Choroid plexus epithelial cell (primary cell): ENCODE results near the gene RHBDL2.

Source experiments
- DNase-seq: peaks from one replicate; pipeline ENCODE4 v3.0.0-alpha.2; 2010; ENCODE audit warnings: low read depth
- H3K4me3 ChIP-seq: 2 replicates; pipeline ENCODE4 v1.5.1; 2011; ENCODE audit warnings: low read depth, mild to moderate bottlenecking, control low read depth, low read length, moderate library complexity
- TF ChIP-seq, protein P1 (sequence below): conservative IDR thresholded peaks from 2 replicates; pipeline ENCODE4 v1.5.1; 2011; ENCODE audit warnings: low read depth, mild to moderate bottlenecking, control low read depth, inconsistent platforms, low read length, moderate library complexity

RHBDL2 gene

DNA sequence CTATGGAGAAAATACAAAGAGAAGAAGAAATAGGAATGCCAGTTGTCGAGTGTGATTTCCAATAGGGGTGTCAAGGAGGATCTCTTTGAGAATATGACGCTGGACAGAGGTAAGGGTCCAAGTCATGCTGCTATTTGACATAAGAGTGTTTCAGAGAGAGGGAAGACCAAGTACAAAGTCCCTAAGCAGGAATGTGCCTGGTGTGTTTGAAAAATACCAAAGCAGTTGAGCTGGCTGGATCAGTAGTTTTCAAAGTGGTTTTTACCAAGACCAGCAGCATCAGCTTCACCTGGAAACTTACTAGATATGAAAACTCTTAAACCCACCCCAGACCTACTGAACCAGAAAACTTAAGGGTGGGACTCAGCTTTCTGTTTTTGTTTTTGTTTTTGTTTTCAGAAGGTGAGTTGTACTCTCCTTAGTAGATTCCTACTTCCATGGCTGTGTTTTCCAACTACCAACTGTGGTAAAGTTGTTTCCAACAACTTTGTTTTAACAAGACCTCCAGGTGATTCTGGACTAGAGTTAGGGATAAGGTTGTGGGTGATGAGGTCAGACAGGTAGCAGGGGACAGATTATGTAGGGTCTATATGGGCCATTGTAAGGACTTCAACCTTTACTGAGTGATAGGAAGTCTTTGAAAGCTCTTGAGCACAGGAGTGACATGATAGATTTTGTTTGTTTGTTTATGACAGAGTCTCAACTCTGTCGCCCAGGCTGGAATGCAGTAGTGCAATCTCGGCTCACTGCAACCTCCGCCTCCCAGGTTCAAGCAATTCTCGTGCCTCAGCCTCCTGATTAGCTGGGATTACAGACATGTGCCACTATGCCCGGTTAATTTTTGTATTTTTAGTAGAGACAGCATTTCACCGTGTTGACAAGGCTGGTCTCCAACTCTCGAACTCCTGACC, 53.0 kb downstream of the RHBDL2 start:
- TF ChIP-seq, protein P1, sequence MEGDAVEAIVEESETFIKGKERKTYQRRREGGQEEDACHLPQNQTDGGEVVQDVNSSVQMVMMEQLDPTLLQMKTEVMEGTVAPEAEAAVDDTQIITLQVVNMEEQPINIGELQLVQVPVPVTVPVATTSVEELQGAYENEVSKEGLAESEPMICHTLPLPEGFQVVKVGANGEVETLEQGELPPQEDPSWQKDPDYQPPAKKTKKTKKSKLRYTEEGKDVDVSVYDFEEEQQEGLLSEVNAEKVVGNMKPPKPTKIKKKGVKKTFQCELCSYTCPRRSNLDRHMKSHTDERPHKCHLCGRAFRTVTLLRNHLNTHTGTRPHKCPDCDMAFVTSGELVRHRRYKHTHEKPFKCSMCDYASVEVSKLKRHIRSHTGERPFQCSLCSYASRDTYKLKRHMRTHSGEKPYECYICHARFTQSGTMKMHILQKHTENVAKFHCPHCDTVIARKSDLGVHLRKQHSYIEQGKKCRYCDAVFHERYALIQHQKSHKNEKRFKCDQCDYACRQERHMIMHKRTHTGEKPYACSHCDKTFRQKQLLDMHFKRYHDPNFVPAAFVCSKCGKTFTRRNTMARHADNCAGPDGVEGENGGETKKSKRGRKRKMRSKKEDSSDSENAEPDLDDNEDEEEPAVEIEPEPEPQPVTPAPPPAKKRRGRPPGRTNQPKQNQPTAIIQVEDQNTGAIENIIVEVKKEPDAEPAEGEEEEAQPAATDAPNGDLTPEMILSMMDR = no peak
- DNase-seq = no peak

DNA sequence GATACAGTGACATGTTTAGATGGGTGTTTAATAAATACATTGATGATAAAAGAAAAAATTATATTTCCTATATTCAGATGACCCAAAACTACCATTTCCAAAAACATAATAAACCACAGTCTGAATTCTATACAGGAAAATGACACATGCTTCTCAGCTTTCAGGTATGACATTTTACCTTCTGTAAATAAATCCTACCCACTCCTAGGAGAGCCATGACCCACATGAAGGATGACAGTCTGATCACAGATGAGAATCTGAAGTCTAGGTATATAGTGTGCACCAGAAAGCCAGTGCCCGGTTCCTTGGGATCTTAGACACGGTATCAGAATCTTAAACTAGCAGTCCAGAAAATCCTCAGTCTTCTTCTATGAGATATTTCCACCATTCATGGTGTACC, 56.5 kb downstream of the RHBDL2 start:
- TF ChIP-seq, protein P1 = no peak
- no peak overlapping the region for H3K4me3 ChIP-seq
- no peak for DNase-seq

More for the DNA sequence above, 53.0 kb downstream of the RHBDL2 start:
- H3K4me3 ChIP-seq = no peak overlapping the region

DNA sequence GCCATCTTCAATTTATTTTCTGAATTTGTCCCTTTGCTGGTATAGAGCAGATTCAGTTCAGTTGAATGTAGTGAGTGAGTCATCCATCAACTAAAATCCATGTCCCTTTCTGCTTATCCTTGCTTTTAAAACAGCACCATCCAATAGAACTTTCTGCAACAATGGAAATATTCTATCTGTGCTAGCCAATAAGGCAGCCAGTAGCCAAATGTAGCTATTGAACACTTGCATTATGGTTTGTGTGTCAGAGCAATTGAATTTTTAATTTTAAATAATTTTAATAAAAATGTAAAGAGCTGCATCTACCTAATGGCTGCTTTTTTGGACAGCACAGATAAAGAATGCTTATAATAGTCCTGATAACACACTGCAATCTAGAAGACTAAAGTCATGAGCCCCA, 60.1 kb downstream of the RHBDL2 start, which contains the start of gene GJA9:
GJA9 (minus strand) TSS at position 101 of the 400 bp plus-strand sequence. CDS start 5,489 bp downstream, outside the sequence.
- H3K4me3 ChIP-seq = no peak within 1 kb of the TSS
- DNase-seq = no peak
- TF ChIP-seq, protein P1 = no peak

- TF ChIP-seq, protein P1 = no peak
- no peak for DNase-seq
- H3K4me3 ChIP-seq = no peak overlapping the region
Observed at GRCh38 chr1:38875811-38876210, 65.8 kb downstream of the RHBDL2 start.

DNA sequence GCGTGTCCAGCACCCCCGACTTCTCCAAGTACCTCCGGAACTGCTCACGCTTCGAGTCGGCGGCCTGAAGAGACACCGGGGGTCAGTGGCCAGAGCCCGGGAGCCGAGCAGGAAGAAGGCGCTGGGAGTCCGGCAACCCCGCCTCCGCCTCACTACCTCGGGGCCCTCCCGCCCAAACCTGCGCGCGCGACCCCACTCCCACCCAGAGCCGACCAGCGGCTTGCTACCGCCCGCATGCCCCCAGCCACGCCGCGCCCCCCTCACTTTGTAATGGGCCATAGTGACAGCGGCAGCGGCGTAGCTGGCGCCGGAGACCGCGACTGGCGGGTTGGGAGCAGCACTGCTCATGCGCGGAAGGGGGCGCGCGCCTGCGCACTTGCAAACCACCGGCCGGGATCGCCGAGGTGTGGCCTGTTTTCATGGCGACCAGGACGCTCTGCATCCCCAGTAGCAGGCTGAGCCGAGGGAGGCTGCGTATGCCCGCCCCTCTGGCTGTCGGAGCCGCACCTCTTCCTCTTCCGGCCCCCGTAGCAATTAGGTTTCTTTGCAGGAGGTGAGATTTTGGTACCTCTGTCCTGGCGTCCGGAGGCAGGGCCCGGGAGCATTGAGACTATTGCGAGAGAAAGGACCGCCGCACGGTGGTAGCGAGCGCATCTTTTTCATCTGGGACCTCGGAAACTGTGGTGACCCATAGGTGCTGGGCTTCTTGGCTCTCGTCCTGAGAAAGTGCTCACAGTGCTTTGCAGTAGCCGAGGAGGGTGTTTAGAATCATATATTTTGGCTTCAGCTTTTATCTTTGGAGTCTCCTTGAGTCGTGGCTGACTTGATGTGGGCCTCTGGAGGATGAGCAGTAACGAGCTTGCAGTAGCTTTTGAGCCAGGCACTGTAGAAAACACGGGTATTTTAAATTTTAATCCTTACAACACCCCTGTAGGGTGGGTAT, 68.3 kb downstream of the RHBDL2 start, which contains the start of gene MYCBP:
MYCBP (minus strand) TSS at position 322 of the 943 bp plus-strand sequence; CDS start at position 279, 43 bp downstream.
- DNase-seq = peak; percentile 97
- TF ChIP-seq, protein P1 = no peak
- peak within 1 kb of the TSS; percentile 89 for H3K4me3 ChIP-seq

GRCh38 chr1:38872401-38873026, 69.1 kb downstream of the RHBDL2 start:
- TF ChIP-seq, protein P1 = no peak
- peak overlapping the region; percentile 89 for H3K4me3 ChIP-seq
- DNase-seq = peak; percentile 44
